HG03066 (cell line): Measurements from ENCODE around the gene COL4A3.
A peak's percentile ranks its signal among the peaks of the same experiment; 100 is the strongest.

Experiments used
- ATAC-seq: cut with Tn5 transposase; IDR thresholded peaks from one replicate; pipeline ENCODE4 v1.9.1; 2021; ENCODE audit warnings: low read depth; ENCODE audit not compliant: unreplicated experiment

COL4A3 gene

DNA sequence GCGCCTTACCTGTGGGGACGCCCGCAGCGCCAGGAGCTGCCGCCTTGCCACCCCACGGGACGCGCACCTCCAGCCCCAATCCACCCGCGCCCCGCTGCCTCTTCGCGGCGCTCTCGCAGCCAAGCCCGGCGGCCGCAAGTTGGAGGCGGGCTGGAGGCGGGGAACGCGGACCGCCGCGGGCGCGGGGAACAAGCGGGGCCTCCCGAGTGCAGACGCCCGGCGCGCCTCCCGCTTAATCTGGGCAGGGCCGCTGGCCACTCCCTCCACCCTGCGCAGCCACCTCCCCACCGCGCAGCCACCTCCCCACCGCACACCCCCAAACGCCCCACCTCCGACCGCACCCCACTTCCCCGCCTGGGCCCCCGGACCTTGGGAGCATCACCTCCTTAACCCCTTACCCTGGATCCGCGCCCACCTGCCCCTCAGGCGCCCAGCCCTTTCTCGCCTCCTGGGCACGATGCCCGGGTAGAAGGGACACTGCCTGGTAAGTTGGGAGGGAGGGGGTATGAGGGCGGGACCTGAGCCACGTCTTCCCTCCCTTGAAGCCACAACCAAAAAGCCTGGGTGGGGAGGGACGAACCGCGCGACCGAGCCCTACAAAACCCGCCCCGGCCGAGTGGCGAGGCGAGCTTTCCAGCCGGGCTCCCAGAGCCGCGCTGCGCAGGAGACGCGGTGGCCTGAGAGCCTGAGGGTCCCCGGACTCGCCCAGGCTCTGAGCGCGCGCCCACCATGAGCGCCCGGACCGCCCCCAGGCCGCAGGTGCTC, at the start of gene COL4A3, which contains the start of gene COL4A4:
COL4A3 (plus strand) TSS at position 627 of the 765 bp plus-strand sequence; CDS start at position 730, 103 bp downstream.
COL4A4 (minus strand) TSS at position 208 of the 765 bp plus-strand sequence. CDS start 16,722 bp downstream, outside the sequence.
- ATAC-seq = peak; percentile 50

GRCh38 chr2:227115761-227116160, 48.7 kb upstream of the COL4A3 start:
- ATAC-seq = no peak

DNA sequence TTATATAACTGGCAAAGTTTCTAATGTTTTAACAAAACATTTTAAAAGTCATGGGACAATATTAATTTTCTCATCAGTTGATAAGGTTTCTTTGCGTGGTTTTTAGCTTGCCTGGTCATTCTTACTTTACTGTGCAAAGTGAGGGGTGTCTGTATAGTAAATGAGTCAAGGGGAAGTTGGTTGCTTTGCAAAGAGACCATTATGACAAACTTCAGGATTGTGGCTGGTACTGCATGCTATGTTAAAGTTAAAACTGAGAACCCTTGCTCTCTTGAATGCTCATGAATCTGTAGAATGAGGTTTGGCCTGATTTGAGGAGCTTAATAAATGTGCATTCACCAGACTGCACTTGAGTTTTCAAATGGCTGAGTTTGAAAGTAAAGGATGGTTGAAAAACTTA, 47.4 kb upstream of the COL4A3 start:
- ATAC-seq = no peak

- no peak for ATAC-seq
Observed at GRCh38 chr2:227117852-227118251, 46.6 kb upstream of the COL4A3 start.

DNA sequence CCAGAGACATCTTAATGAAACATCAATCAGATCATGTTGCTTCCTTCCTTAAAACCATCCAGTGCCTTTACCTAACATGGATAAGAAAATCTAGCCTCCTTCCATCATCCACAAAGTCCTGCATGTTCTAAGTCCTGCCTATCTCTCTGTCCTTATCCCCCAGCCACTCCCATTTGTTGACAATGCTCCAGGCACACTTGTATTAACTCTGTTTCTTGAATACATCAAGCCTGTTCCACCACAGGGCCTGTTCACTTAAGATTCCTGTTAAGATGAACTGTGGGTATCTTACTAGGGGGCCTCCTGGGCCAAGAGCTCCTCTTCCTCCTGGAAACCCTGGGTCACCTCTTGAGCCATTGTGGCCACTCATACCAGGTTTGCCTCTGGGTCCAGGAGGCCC, 46.1 kb upstream of the COL4A3 start:
- no peak for ATAC-seq

DNA sequence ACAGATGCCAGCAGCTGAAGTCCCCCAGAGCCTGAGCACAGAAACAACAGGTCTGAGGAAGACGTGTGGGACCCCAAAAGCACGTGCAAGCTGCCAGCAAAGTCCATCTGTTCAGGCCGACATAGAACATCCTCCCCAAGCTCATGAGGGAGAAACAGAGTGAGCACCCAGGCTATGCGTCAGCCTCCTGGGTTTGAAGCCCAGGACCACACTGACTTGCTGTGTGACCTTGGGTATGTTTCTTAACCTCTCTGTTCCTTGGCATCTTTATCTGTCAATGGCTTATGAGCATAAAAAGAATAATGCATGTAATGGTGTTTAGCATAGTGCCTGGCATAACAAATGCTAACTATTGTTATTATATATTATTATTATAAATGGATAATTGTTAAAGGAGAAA, 40.7 kb upstream of the COL4A3 start:
- ATAC-seq = no peak

DNA sequence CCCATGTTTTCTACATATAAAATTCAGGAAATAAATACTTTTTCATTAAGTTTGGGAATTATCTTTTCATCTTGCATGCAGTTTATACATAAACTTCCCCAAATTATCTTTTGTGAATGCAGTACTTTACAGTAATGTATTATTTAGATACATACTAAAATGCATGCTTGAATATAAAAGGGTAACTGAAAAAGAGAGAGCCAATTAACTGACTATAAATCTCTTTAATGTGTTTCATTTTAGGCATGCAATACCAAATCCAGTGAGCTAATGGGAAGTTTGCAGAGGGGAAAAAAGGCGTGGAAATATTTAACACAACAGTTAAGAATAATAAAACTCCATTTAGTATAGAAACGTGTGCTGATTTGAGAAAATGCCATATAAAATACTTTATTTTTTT, 39.6 kb upstream of the COL4A3 start:
- no peak for ATAC-seq

DNA sequence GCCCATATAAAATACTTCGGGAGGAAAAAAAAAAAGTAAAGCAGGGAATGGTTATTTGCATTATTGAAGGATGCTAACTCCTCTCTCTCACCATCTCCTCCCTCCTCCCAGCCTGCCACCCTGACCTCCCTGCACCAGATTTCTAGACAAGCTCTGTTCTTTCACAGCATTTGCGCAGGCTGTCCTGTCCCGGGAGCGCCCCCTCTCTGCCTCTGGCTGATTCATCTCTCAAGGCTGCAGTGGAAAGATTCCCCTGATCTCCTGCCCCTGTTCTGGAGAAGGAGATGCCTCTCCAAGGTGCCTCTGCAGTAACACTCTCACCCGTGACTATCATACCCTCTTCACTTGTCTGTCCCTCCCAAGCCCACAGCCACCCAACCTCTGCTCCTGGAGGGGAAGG, 38.9 kb upstream of the COL4A3 start:
- no peak for ATAC-seq

- no peak for ATAC-seq
Observed at GRCh38 chr2:227127201-227127600, 37.2 kb upstream of the COL4A3 start.

GRCh38 chr2:227130636-227131035, 33.8 kb upstream of the COL4A3 start:
- ATAC-seq = no peak

DNA sequence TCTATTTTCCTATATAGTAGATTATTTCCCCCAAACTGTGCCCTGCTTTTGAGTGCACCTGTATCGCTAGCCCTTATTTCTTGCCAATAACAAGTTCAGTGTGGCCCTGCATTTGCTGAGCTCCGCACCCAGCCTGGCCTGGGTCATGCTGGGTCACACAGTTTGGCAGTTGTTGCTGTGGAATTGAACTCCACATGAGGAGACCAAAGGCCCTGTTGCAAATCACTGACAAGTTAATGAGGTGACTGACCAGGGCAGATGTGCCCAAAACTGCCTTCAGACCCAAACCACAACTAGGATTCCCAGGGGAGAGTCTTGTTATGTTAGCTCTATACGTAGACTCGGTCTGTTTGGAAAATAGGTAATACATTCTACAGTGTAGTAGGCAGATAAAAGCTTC, 31.4 kb upstream of the COL4A3 start:
- ATAC-seq = no peak

GRCh38 chr2:227134591-227134990, 29.8 kb upstream of the COL4A3 start:
- no peak for ATAC-seq

GRCh38 chr2:227141301-227141700, 23.1 kb upstream of the COL4A3 start:
- no peak for ATAC-seq

GRCh38 chr2:227143895-227144294, 20.5 kb upstream of the COL4A3 start:
- no peak for ATAC-seq

DNA sequence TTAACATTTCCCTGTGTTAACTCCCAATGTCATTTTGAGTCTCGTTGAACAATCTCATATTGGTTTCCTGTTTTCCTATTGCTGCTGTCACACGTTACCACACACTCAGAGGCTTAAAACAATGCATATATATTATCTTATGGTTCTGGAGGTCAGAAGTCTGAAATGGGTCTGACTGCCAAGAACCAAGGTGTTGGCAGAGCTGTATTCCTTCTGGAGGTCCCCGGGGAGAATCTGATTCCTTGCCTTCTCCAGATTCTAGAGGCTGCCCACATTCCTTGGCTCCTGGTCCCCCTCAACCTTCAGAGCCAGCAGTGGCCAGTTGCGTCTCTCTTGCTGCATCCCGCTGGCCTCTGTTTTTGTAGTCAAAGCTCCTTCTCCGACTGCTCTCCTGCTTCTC, 18.0 kb upstream of the COL4A3 start:
- ATAC-seq = no peak

DNA sequence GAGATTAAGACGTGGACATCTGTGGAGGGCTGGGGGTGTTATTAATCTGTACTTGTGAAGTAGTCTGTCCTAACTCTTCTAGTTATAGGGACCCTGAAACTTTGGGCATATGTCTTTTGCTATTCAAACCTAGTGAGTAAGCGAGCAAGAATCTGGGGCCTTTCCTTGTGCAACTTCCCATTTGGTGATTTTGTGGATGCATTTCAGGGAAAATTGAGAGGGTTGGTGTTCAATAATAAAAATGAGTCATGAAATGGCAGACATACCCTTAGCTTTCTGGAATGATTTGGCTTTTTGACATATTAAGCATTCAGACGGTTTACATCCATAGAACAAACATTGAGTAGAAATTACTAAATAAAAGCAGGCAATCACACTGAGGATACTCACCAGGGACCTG, 17.4 kb upstream of the COL4A3 start:
- ATAC-seq = no peak

GRCh38 chr2:227148106-227148505, 16.3 kb upstream of the COL4A3 start:
- ATAC-seq = no peak

GRCh38 chr2:227150222-227150936, 14.0 kb upstream of the COL4A3 start:
- ATAC-seq = no peak

DNA sequence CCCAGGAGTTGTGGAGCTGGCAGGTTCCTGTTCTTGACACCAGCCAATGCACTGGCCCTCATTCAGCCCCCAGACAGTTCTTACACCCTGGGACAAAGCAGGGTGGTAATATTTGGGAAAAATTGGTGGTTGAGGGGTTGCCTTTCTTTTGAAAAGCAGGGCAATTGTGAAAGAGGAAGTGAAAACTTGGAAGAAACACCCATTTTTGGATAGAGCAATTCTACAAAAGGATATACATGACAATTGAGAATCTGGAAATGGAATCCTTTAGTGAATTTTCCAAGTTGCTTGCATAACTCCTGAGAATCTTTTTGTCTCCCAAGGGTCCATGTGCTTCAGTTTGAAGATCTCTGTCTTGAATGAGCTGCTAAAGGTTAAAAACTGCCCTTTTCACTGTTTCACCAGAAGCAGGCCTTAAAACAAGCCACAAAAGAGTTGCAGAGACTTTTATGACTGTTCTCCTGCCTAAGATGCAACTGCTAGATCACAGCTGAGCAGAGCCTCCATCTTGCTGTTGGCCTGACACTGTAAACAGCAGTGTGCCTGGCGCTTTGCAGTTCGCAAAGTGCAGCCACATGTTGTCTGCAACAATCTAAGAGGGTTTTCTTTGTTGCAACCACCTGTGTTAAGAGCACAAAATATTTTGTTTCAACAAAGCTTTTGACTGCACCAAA, 12.2 kb upstream of the COL4A3 start:
- no peak for ATAC-seq

DNA sequence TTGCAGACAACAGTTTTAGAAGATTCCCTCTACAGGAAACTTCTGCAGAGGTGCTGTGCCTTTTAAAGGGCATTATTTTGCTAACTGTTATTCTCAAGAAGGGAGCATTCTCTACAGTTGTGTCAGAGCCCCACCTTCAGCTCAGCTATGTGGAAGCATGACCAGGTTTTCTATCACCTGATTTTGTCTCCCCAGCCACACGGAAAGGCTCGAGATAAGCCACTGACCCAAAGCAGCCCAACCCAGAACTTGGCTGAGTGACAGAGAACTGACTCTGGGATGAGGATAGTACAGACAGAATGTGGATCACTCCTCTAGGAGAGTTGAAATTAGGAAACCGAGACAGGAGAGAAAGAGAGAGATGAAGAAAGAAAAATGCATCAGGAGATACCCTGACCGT, 11.1 kb upstream of the COL4A3 start:
- no peak for ATAC-seq

DNA sequence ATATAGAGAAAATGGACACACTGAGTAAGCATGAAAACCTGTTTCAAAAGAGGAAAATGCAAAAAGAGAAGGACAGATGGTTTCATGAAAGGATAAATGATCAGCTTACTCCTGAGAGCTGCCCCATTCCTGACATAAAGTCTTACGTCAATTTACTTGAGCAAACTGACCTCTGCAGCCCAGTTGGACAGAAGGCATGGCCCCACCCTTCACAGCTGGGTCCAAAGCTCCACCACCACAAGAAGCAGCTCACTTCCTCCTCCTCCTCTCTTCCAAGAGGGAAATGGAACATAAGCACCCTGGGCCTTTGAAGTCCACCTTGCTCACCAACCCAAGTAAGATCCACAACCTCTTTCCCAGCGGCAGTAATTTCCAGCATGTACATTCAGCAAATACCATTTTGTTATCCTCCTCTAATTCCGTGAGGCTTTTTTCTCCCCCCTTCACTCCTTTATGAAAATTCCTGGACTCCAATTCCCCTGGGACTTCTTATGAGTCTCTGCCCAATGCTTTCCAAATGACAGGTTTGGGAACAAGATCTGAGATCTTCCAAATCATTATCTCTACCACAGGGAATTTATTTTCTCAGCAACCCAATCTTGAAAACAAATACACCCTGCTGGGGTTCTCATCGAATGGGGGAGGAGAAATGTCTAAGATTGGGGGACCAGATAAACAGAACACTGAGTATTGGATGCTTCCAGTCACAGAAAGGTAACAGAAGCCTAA, 10.5 kb upstream of the COL4A3 start:
- no peak for ATAC-seq
